Osteocyte (in vitro differentiated cells): Measurements from ENCODE around the gene CASR. TPM values are rescaled to one million over a fixed set of nuclear protein-coding genes. Genes with fewer than 3 reads are reported as not detected.

Experiments
- DNase-seq: peaks from one replicate; pipeline ENCODE4 v3.0.0; 2021; ENCODE audit warnings: mixed read lengths; ENCODE audit not compliant: unreplicated experiment; ENCODE audit errors: extremely low spot score
- H3K27ac Mint-ChIP-seq: one replicate; pipeline ENCODE4 v1.8.0; 2021; ENCODE audit warnings: mild to moderate bottlenecking, mixed read lengths; ENCODE audit not compliant: unreplicated experiment
- H3K27me3 Mint-ChIP-seq: one replicate; pipeline ENCODE4 v1.8.0; 2021; ENCODE audit warnings: mixed read lengths; ENCODE audit not compliant: unreplicated experiment
- H3K36me3 Mint-ChIP-seq: one replicate; pipeline ENCODE4 v1.8.0; 2021; ENCODE audit warnings: mixed read lengths; ENCODE audit not compliant: unreplicated experiment
- H3K4me1 Mint-ChIP-seq: one replicate; pipeline ENCODE4 v1.8.0; 2021; ENCODE audit warnings: mixed read lengths; ENCODE audit not compliant: unreplicated experiment
- H3K4me3 Mint-ChIP-seq: one replicate; pipeline ENCODE4 v1.8.0; 2021; ENCODE audit warnings: mild to moderate bottlenecking, moderate library complexity, mixed read lengths; ENCODE audit not compliant: unreplicated experiment
- H3K9me3 Mint-ChIP-seq: one replicate; pipeline ENCODE4 v1.8.0; 2021; ENCODE audit warnings: mixed read lengths; ENCODE audit not compliant: unreplicated experiment
- total RNA-seq: library from RNA; stranded (reverse); gene quantifications from 2 replicates; pipeline ENCODE4 v1.2.1, GENCODE V29; 2021
- TF ChIP-seq, protein P1 (sequence below): fragments of 200-600 bp; sonication (generic); IDR thresholded peaks from 2 replicates; pipeline ENCODE4 v1.5.0; 2021; ENCODE audit warnings: antibody characterized with exemption, mild to moderate bottlenecking, moderate library complexity

CASR gene
- total RNA-seq, 1 donor from 2014 or later: not detected

DNA sequence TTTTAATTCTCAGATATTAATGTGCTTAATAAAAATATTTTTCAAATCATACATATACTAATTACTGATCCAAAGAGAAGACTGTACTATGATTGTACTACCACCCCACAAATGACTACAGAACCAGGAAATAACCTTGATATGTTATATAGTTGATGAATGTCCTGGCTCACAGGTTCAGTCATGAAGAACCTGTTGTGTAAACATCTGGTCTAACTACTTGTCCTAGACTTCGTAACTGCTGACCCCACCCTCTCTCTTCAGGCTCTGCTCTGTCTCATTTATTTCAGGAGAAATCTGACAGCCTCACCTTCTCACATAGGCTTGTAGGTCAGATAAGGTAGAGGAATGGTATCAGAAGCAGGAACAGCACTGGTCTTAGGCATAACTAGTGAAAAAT, 126.9 kb downstream of the CASR start:
- H3K9me3 Mint-ChIP-seq: no peaks in the 10 kb centered on the region
- H3K27me3 Mint-ChIP-seq: peaks cover 17% of the 10 kb centered on the region
- TF ChIP-seq, protein P1, sequence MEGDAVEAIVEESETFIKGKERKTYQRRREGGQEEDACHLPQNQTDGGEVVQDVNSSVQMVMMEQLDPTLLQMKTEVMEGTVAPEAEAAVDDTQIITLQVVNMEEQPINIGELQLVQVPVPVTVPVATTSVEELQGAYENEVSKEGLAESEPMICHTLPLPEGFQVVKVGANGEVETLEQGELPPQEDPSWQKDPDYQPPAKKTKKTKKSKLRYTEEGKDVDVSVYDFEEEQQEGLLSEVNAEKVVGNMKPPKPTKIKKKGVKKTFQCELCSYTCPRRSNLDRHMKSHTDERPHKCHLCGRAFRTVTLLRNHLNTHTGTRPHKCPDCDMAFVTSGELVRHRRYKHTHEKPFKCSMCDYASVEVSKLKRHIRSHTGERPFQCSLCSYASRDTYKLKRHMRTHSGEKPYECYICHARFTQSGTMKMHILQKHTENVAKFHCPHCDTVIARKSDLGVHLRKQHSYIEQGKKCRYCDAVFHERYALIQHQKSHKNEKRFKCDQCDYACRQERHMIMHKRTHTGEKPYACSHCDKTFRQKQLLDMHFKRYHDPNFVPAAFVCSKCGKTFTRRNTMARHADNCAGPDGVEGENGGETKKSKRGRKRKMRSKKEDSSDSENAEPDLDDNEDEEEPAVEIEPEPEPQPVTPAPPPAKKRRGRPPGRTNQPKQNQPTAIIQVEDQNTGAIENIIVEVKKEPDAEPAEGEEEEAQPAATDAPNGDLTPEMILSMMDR: no peak

DNA sequence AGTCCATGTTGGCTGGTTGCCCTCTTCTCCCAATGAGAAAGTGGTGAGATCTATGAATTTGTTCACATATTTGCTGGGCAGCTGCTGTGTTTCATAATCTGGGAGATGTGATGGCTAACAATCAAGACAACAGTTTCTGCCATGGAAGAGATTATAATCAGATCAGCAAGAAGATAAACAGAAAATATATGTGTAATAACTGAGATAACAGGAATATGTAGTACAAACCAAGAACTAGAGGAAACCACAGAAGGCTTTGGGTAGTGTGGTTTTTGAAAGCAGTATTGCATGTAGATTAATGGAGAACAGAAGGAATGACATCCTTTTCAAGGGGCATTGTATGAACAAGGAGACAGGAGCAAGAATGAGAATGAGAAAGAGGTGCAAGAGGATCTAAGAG, 129.4 kb downstream of the CASR start:
- Mint-ChIP-seq H3K9me3 (no peaks in the 10 kb centered on the region), H3K4me1 (no peaks in the 10 kb centered on the region), H3K27ac (no peak overlapping the region), H3K4me3 (no peak overlapping the region), H3K36me3 (no peaks in the 10 kb centered on the region), H3K27me3 (peaks cover 7% of the 10 kb centered on the region)
- TF ChIP-seq, protein P1: no peak
- DNase-seq: no peak

More for the DNA sequence above, 126.9 kb downstream of the CASR start:
- H3K4me3 Mint-ChIP-seq: no peak overlapping the region
- DNase-seq: no peak
- H3K27ac Mint-ChIP-seq: no peak overlapping the region
- H3K36me3 Mint-ChIP-seq: no peaks in the 10 kb centered on the region
- H3K4me1 Mint-ChIP-seq: no peaks in the 10 kb centered on the region

DNA sequence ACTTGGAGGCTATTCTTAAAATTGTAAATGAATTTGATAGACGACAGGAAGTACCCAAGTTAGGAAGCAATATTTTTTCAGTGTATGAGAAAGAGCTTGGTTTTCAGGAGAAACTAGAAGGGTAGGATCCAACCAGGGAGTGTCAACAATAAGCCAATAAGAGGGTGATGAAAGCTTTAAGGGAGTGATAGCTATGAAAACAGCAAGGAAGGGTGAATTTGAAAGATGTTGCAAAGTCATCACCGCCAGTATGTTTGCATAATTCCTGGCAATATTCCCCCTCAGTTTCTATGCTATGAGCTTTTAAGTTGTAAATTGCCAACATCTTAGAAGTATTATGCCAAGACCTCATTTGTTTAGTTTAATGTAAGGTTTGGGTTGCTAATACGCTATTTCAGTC, 129.8 kb downstream of the CASR start:
- peaks cover 7% of the 10 kb centered on the region for H3K27me3 Mint-ChIP-seq
- TF ChIP-seq, protein P1: no peak
- DNase-seq: no peak
- H3K27ac Mint-ChIP-seq: no peak overlapping the region
- no peaks in the 10 kb centered on the region for H3K4me1 Mint-ChIP-seq
- no peaks in the 10 kb centered on the region for H3K36me3 Mint-ChIP-seq
- no peaks in the 10 kb centered on the region for H3K9me3 Mint-ChIP-seq
- no peak overlapping the region for H3K4me3 Mint-ChIP-seq

DNA sequence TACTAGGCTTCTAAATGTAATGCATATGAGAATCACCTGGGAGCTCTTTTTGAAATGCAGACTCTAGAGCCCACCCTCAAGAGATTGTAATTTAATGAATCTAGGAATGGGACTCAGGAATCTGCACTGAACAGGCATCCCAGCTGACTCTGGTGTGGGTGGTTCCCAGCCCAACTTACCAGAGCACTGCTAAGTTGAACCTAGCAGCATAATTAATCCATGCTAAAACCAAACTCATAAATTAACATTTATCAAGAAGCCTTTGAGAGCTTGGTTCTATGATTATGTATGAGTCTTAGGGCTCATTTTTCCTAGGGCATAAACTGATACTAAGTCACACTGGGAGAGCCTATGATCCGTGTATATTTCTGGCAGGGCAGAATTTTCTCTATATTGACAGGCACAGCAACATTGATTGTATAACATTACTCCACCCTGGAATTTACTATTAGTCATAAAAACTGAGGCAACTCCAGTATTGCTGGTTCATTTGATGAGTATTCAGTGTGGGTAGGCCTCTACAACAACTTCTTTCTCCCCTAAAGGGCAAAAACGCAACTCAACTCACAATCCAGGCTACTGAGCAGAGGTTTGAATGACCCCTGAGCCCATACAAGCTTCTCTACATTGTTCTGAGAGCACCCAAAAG, 130.9 kb downstream of the CASR start:
- no peak for DNase-seq
- H3K4me1 Mint-ChIP-seq: no peaks in the 10 kb centered on the region

DNA sequence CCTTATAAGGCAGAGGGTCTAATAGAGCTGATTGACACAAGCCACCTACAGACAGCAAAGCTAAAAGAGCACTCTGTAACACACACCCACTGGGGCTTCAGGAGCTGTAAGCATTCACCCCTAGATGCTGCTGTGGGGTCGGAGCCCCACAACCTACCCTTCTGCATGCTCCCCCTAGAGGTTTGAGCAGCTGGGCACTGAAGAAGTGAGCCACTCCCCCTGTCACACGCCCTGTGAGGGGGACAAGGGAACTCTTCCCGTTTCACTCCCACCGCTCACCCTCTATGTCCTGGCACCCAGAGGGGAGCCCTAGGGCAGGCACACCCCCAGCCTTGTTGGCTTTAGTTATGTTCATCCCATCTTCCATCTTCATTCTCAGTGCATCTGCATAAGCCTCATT, 132.2 kb downstream of the CASR start:
- H3K27ac Mint-ChIP-seq: no peak overlapping the region
- H3K27me3 Mint-ChIP-seq: peaks cover 8% of the 10 kb centered on the region
- no peaks in the 10 kb centered on the region for H3K4me1 Mint-ChIP-seq
- H3K4me3 Mint-ChIP-seq: no peak overlapping the region
- H3K9me3 Mint-ChIP-seq: peaks cover 3% of the 10 kb centered on the region
- H3K36me3 Mint-ChIP-seq: no peaks in the 10 kb centered on the region
- DNase-seq: no peak
- TF ChIP-seq, protein P1: no peak

More for the DNA sequence above, 130.9 kb downstream of the CASR start:
- Mint-ChIP-seq H3K4me3 (no peak overlapping the region), H3K27ac (no peak overlapping the region), H3K27me3 (peaks cover 7% of the 10 kb centered on the region), H3K36me3 (no peaks in the 10 kb centered on the region), H3K9me3 (no peaks in the 10 kb centered on the region)
- TF ChIP-seq, protein P1: no peak
